Loucy (cell line): Measurements from ENCODE around the gene SHCBP1L.

Source experiments
- EZH2phosphoT487 ChIP-seq: fragments of 200-600 bp; IDR thresholded peaks from 2 replicates; pipeline ENCODE4 v1.6.1; 2018; ENCODE audit warnings: antibody characterized with exemption, mild to moderate bottlenecking, moderate library complexity, borderline replicate concordance
- TF ChIP-seq, protein P1 (sequence below): fragments of 200-600 bp; sonication (generic); conservative IDR thresholded peaks from 2 replicates; pipeline ENCODE4 v1.5.1; 2014; ENCODE audit warnings: mild to moderate bottlenecking, antibody characterized with exemption, low read length

DNA sequence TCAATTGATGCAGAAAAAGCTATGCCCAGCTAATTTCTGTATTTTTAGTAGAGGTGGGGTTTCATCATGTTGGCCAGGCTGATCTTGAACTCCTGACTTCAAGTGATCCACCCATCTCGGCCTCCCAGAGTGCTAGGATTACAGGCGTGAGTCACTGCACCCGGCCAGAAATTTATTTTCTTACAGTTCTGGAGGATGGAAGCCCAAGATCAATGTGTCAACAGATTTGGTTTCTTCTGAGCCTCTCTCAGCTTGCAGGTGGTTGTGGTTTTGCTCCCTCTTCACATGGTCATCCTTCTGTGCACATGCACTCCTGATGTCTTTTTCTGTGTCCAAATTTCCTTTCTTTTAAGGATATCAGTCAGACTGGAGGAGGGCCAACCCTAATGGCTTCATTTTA lies 35.6 kb downstream of the SHCBP1L start:
- TF ChIP-seq, protein P1, sequence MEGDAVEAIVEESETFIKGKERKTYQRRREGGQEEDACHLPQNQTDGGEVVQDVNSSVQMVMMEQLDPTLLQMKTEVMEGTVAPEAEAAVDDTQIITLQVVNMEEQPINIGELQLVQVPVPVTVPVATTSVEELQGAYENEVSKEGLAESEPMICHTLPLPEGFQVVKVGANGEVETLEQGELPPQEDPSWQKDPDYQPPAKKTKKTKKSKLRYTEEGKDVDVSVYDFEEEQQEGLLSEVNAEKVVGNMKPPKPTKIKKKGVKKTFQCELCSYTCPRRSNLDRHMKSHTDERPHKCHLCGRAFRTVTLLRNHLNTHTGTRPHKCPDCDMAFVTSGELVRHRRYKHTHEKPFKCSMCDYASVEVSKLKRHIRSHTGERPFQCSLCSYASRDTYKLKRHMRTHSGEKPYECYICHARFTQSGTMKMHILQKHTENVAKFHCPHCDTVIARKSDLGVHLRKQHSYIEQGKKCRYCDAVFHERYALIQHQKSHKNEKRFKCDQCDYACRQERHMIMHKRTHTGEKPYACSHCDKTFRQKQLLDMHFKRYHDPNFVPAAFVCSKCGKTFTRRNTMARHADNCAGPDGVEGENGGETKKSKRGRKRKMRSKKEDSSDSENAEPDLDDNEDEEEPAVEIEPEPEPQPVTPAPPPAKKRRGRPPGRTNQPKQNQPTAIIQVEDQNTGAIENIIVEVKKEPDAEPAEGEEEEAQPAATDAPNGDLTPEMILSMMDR: no peak
- no peak for TF ChIP-seq EZH2phosphoT487
